ENCODE results near the gene GRM8. TPM values are rescaled to one million over a fixed set of nuclear protein-coding genes. Genes with fewer than 3 reads are reported as not detected.

Gene GRM8
- total RNA-seq, 1 experiment from 2014 or later, result 1.8 TPM

- H4K5ac ChIP-seq (ENCODE audit: insufficient read length, low read depth, low read length), result no peak overlapping the region
- H2BK120ac ChIP-seq (ENCODE audit: low read depth, low read length, poor library complexity, severe bottlenecking), result no peak overlapping the region
- H3K4me1 ChIP-seq (ENCODE audit: insufficient read depth, low read length), result no peaks in the 10 kb centered on the region
- no peak overlapping the region for H4K8ac ChIP-seq (replicated peaks; ENCODE audit: insufficient read length, low read depth, low read length)
- H3T11ph ChIP-seq (ENCODE audit: low read length), result no peak overlapping the region
- no peak overlapping the region for H2BK20ac ChIP-seq (ENCODE audit: low read depth, low read length, poor library complexity, severe bottlenecking)
- no peak overlapping the region for H2AK5ac ChIP-seq (ENCODE audit: insufficient read length, low read length)
- no peak overlapping the region for H2AFZ ChIP-seq (ENCODE audit: low read length)
- TF ChIP-seq CTCF (conservative IDR thresholded peaks at IDR 0.05), result peak; percentile 70
- no peak overlapping the region for H3K56ac ChIP-seq (ENCODE audit: insufficient read length, low read depth, low read length)
- H3K9me3 Mint-ChIP-seq, result no peaks in the 10 kb centered on the region
- H2BK5ac ChIP-seq (ENCODE audit: insufficient read length, low read length), result no peak overlapping the region
- H3K14ac ChIP-seq (ENCODE audit: insufficient read depth, low read length), result no peak overlapping the region
- H3K4me2 ChIP-seq (ENCODE audit: insufficient read depth, insufficient read length, low read length), result no peak overlapping the region
- H3K23me2 ChIP-seq (ENCODE audit: insufficient read length, low read depth, low read length, poor library complexity, severe bottlenecking), result no peaks in the 10 kb centered on the region
- no peak overlapping the region for H4K91ac ChIP-seq (ENCODE audit: insufficient read length, low read depth, low read length)
- no peaks in the 10 kb centered on the region for H3K79me1 ChIP-seq (ENCODE audit: insufficient read depth, low read depth, low read length, poor library complexity, severe bottlenecking)
- H3K36me3 Mint-ChIP-seq (ENCODE audit: insufficient read depth in 1 of 3, low read depth in 3 of 3), result no peaks in the 10 kb centered on the region
- WGBS (ENCODE audit: extremely low coverage, insufficient read length, low lambda C conversion rate), result no CpG with 5 or more reads among the region's 2 CpGs
- no peak overlapping the region for H3K9ac ChIP-seq (ENCODE audit: extremely low read depth, insufficient read length, low read length)
- peaks cover 4 to 5% of the 10 kb centered on the region in 2 experiments; a peak in 3 of 4 replicates for H3K4me1 Mint-ChIP-seq
- no peak overlapping the region for H2BK12ac ChIP-seq (ENCODE audit: insufficient read length, low read depth, low read length)
- no peak overlapping the region for H3K23ac ChIP-seq (ENCODE audit: insufficient read length, low read depth, low read length)
- no peaks in the 10 kb centered on the region for H3K79me2 ChIP-seq (ENCODE audit: insufficient read depth, low read length)
- H3K4ac ChIP-seq (ENCODE audit: low read depth, low read length), result no peak overlapping the region
- no peak overlapping the region for H3K27ac ChIP-seq (ENCODE audit: insufficient read length, low read depth, low read length)
- H3K18ac ChIP-seq (ENCODE audit: insufficient read length, low read depth, low read length), result no peak overlapping the region
- H3K27me3 Mint-ChIP-seq (ENCODE audit: low read depth), result no peaks in the 10 kb centered on the region; the same call in 1 of the 2 replicates
- no peak for DNase-seq
- H3K27me3 ChIP-seq (ENCODE audit: insufficient read depth, low read length), result no peaks in the 10 kb centered on the region
- no peak overlapping the region for H3K27ac Mint-ChIP-seq
- no peak overlapping the region for H2BK15ac ChIP-seq (ENCODE audit: low read depth, low read length)
- H4K20me1 ChIP-seq (ENCODE audit: control insufficient read depth, insufficient read depth, insufficient read length), result no peaks in the 10 kb centered on the region
- no peaks in the 10 kb centered on the region for H3K9me3 ChIP-seq (ENCODE audit: control insufficient read depth, low read depth, low read length)
- no peak overlapping the region for H3K4me3 Mint-ChIP-seq
These were observed 102.2 kb downstream of the GRM8 start for GRCh38 chr7:127150543-127150942.

Measured in H9 (cell line).